ENCODE results near the gene CCNDBP1.
"Not testable (repeated sequence)": the region's sequence is repeated elsewhere in the genome, so short reads cannot be mapped to it uniquely, and the experiment has no call there.

The CCNDBP1 gene

GRCh38 chr15:43193710-43194109, 8.5 kb downstream of the CCNDBP1 start:
- no peak for DNase-seq

GRCh38 chr15:43194795-43195194, 9.6 kb downstream of the CCNDBP1 start:
- DNase-seq: no peak

GRCh38 chr15:43196760-43197548, 11.8 kb downstream of the CCNDBP1 start:
- DNase-seq: no peak

GRCh38 chr15:43197773-43198172, 12.6 kb downstream of the CCNDBP1 start:
- not testable (repeated sequence) for DNase-seq

GRCh38 chr15:43198556-43198955, 13.4 kb downstream of the CCNDBP1 start:
- not testable (repeated sequence) for DNase-seq

- DNase-seq: no peak
Observed at GRCh38 chr15:43198992-43199391, 13.8 kb downstream of the CCNDBP1 start.

GRCh38 chr15:43199945-43200488, 14.8 kb downstream of the CCNDBP1 start:
- DNase-seq: no peak

GRCh38 chr15:43204016-43204901, 19.1 kb downstream of the CCNDBP1 start:
- peak; percentile 28 to 51 for DNase-seq

GRCh38 chr15:43206054-43206453, 20.9 kb downstream of the CCNDBP1 start:
- DNase-seq: no peak

GRCh38 chr15:43207024-43207423, 21.8 kb downstream of the CCNDBP1 start:
- DNase-seq: no peak

GRCh38 chr15:43208052-43209002, 23.1 kb downstream of the CCNDBP1 start:
- no peak for DNase-seq

GRCh38 chr15:43209059-43209824, 24.0 kb downstream of the CCNDBP1 start:
- no peak for DNase-seq

- DNase-seq: no peak
Observed at GRCh38 chr15:43210172-43210745, 25.1 kb downstream of the CCNDBP1 start.

GRCh38 chr15:43210807-43211206, 25.6 kb downstream of the CCNDBP1 start:
- DNase-seq: no peak

GRCh38 chr15:43211224-43211735, 26.1 kb downstream of the CCNDBP1 start:
- DNase-seq: no peak

- no peak for DNase-seq
Observed at GRCh38 chr15:43212299-43212698, 27.1 kb downstream of the CCNDBP1 start.

GRCh38 chr15:43212951-43213350, 27.7 kb downstream of the CCNDBP1 start:
- DNase-seq: no peak

- DNase-seq: no peak
Observed at GRCh38 chr15:43213466-43213865, 28.3 kb downstream of the CCNDBP1 start.

GRCh38 chr15:43214169-43214568, 29.0 kb downstream of the CCNDBP1 start:
- no peak for DNase-seq

GRCh38 chr15:43214592-43215295, 29.5 kb downstream of the CCNDBP1 start:
- DNase-seq: no peak

Data from CD4-positive, alpha-beta T cell treated with Interferon alpha-2 for 1 hour (primary cell).